Measurements from ENCODE around the gene AOX1. TPM values are rescaled to one million over a fixed set of nuclear protein-coding genes. Genes with fewer than 3 reads are reported as not detected.

Gene AOX1
- 0.32 and 2.0 TPM in 2 replicates for total RNA-seq

DNA sequence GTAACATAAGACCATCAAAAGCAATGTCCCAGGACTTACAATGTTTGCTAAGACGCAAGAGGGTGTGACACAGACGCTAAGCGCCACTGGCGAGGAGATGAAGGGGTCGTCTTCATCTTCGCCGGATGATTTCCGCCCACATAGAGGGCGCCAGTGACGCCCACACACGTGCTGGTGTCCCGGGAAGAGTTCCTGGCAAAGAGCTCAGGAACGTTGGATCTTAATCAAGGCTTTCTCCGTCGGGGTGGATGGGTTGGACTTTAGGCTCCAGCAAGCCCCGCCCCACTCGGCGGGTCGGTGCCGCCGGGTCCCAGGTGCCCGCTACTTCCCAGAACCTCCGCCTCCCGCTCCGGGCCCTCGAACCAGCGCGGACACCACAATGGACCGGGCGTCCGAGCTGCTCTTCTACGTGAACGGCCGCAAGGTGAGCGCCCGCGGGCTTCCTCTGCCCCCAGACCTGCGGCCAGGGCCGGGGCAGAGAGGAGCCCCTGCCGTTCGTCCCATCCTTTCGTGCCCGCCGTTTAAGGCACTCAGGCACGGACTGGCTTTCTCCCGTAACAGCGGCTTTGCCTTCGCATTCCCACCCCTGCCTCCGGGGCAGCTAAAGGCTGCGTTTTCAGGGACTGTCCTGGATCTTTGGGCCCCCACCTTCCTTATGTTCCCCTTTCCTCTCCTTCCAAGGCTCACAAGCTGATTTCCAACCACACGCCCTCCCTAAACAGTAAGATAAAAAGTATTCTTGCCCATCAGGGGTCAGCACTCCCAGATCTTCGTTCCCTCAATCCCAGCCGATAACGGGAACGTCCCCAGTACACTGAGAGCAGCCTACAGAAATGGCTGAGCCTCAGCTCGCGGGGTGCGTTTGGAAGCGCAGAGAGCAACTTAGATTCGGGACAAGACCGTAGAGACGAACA is at the start of gene AOX1:
Gene AOX1, plus strand, starts transcription at position 285 of the 914 bp plus-strand sequence. Its CDS starts 95 bp downstream, at position 380.

Other genes with a start within 250 kb of the AOX1 start
- 9.1 and 18.1 TPM in 2 replicates for gene KCTD18, start 75.9 kb upstream of the AOX1 start, total RNA-seq
- gene SGO2, start 59.8 kb upstream of the AOX1 start, total RNA-seq, result 10.7 and 14.1 TPM in 2 replicates
- gene BZW1, start 225.9 kb downstream of the AOX1 start, total RNA-seq, result 469 and 969 TPM in 2 replicates

Data from epithelial cell of umbilical artery (primary cell).